Mesenchymal stem cell (in vitro differentiated cells and primary cell): ENCODE results near the gene OXT.

Experiments used
- DNase-seq: peaks from one replicate; pipeline ENCODE4 v3.0.0-alpha.2; 2013
- H2AFZ ChIP-seq: one replicate; pipeline ENCODE4 v1.6.1; 2013; ENCODE audit warnings: low read depth, mild to moderate bottlenecking, control low read depth, inconsistent platforms, low read length, moderate library complexity
- H2AK5ac ChIP-seq: 2 replicates; pipeline ENCODE4 v1.6.1; 2013; ENCODE audit warnings: low read length, moderate library complexity, mild to moderate bottlenecking, inconsistent platforms; ENCODE audit not compliant: severe bottlenecking
- H2BK120ac ChIP-seq: one replicate; pipeline ENCODE4 v1.6.1; 2013; ENCODE audit warnings: low read depth, mild to moderate bottlenecking, inconsistent platforms, low read length, moderate library complexity
- H2BK12ac ChIP-seq, 2 experiments: one replicate each; pipeline ENCODE4 v1.6.1; 2013; ENCODE audit warnings: inconsistent platforms in 2 of 2, low read length in 2 of 2, mild to moderate bottlenecking in 2 of 2, moderate library complexity in 2 of 2, control low read depth in 1 of 2
- H2BK15ac ChIP-seq: one replicate; pipeline ENCODE4 v1.6.1; 2013; ENCODE audit warnings: mild to moderate bottlenecking, low read depth, inconsistent platforms; ENCODE audit not compliant: poor library complexity, severe bottlenecking
- H2BK5ac ChIP-seq: 2 replicates; pipeline ENCODE4 v1.6.1; 2013; ENCODE audit warnings: low read depth, mild to moderate bottlenecking, low read length, control low read depth, inconsistent platforms; ENCODE audit not compliant: poor library complexity, severe bottlenecking
- H3K14ac ChIP-seq, 2 experiments: one replicate each; pipeline ENCODE4 v1.6.1; 2013; ENCODE audit warnings: inconsistent platforms in 2 of 2, low read length in 2 of 2, control low read depth in 1 of 2, mild to moderate bottlenecking in 1 of 2, moderate library complexity in 1 of 2
- H3K18ac ChIP-seq, 2 experiments: one replicate each; pipeline ENCODE4 v1.6.1; 2013; ENCODE audit warnings: inconsistent platforms in 2 of 2, low read length in 2 of 2, control low read depth in 1 of 2, low read depth in 1 of 2, mild to moderate bottlenecking in 1 of 2
- H3K23ac ChIP-seq, 2 experiments: one replicate each; pipeline ENCODE4 v1.6.1; 2013; ENCODE audit warnings: inconsistent platforms in 2 of 2, low read length in 2 of 2, mild to moderate bottlenecking in 2 of 2, moderate library complexity in 2 of 2, control low read depth in 1 of 2
- H3K27ac ChIP-seq: 2 replicates; pipeline ENCODE4 v1.5.1; 2013; ENCODE audit warnings: mild to moderate bottlenecking, moderate library complexity, low read length, control low read depth, inconsistent platforms; ENCODE audit not compliant: poor library complexity, severe bottlenecking
- H3K27me3 ChIP-seq, 2 experiments: 2 replicates each; pipeline versions ENCODE4 v1.6.1 to v1.7.0; 2013; ENCODE audit warnings: low read length in 2 of 2, mild to moderate bottlenecking in 2 of 2, moderate library complexity in 2 of 2, control low read depth in 1 of 2, inconsistent platforms in 1 of 2; ENCODE audit not compliant: control insufficient read depth in 1 of 2, insufficient read depth in 1 of 2
- H3K36me3 ChIP-seq, 2 experiments: 2 replicates each; pipeline versions ENCODE4 v1.6.1 to v1.7.0; 2013; ENCODE audit warnings: low read length in 2 of 2, control low read depth in 1 of 2, inconsistent platforms in 1 of 2, low read depth in 1 of 2, mild to moderate bottlenecking in 1 of 2; ENCODE audit not compliant: insufficient read depth in 2 of 2, control insufficient read depth in 1 of 2
- H3K4ac ChIP-seq, 2 experiments: one replicate each; pipeline ENCODE4 v1.6.1; 2013; ENCODE audit warnings: inconsistent platforms in 2 of 2, low read length in 2 of 2, mild to moderate bottlenecking in 2 of 2, moderate library complexity in 2 of 2, control low read depth in 1 of 2, low read depth in 1 of 2
- H3K4me1 ChIP-seq: 2 replicates; pipeline ENCODE4 v1.6.1; 2013; ENCODE audit warnings: low read depth, low read length, control low read depth; ENCODE audit not compliant: control insufficient read depth, insufficient read depth
- H3K4me2 ChIP-seq: 2 replicates; pipeline ENCODE4 v1.6.1; 2013; ENCODE audit warnings: low read length, mild to moderate bottlenecking, inconsistent platforms; ENCODE audit not compliant: poor library complexity, severe bottlenecking
- H3K4me3 ChIP-seq, 2 experiments: 2 replicates each; pipeline versions ENCODE4 v1.5.1 to v1.7.0; 2013; ENCODE audit warnings: low read length in 2 of 2, mild to moderate bottlenecking in 2 of 2, control low read depth in 1 of 2, low read depth in 1 of 2; ENCODE audit not compliant: insufficient read depth in 1 of 2
- H3K79me1 ChIP-seq: replicated peaks from 2 replicates; pipeline ENCODE4 v1.6.1; 2013; ENCODE audit warnings: mild to moderate bottlenecking, control low read depth, low read length, inconsistent platforms; ENCODE audit not compliant: poor library complexity, severe bottlenecking
- H3K9ac ChIP-seq: 2 replicates; pipeline ENCODE4 v1.7.0; 2013; ENCODE audit warnings: mild to moderate bottlenecking, low read length, moderate library complexity
- H3K9me3 ChIP-seq: 2 replicates; pipeline ENCODE4 v1.7.0; 2013; ENCODE audit warnings: mild to moderate bottlenecking, low read length; ENCODE audit not compliant: control insufficient read depth
- H4K8ac ChIP-seq: one replicate; pipeline ENCODE4 v1.6.1; 2013; ENCODE audit warnings: inconsistent platforms, mild to moderate bottlenecking, low read length, moderate library complexity
- H4K91ac ChIP-seq: one replicate; pipeline ENCODE4 v1.6.1; 2013; ENCODE audit warnings: mild to moderate bottlenecking, low read length, inconsistent platforms
- WGBS: methylation state at CpG from one replicate; pipeline ENCODE4 v1.1.7; 2013; ENCODE audit warnings: mixed read lengths; 5-methylcytosine and 5-hydroxymethylcytosine counted together

The OXT gene

DNA sequence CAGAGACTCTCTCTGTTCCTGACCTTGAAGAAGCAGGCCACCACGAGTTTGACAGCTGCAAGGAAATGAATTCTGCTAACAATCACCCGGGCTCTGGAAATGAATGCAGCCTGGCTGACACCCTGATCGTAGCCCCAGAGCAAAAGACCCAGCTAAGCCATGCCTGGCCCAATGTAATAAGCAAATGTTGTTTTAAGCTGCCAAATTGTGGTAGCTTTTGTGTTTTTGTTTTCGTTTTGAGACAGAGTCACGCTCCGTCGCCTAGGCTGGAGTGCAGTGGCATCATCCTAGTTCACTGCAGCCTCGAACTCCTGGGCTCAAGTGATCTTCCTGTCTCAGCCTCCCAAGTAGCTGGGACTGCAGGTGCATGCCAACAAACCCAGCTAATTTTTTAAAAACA, 3.3 kb upstream of the OXT start:
- Histone ChIP-seq H4K91ac (no peak overlapping the region), H3K23ac (no peak overlapping the region), H3K27ac (no peak overlapping the region), H3K79me1 (no peaks in the 10 kb centered on the region), H3K9me3 (no peaks in the 10 kb centered on the region), H2BK120ac (no peak overlapping the region), H3K14ac (no peak overlapping the region), H3K18ac (no peak overlapping the region), H3K36me3 (no peaks in the 10 kb centered on the region), H2AK5ac (no peak overlapping the region), H2BK12ac (no peak overlapping the region), H3K4ac (no peak overlapping the region), H2AFZ (no peak overlapping the region), H4K8ac (no peak overlapping the region), H2BK15ac (no peak overlapping the region), H3K4me3 (no peak overlapping the region), H3K4me1 (peaks cover 15% of the 10 kb centered on the region), H3K4me2 (no peak overlapping the region), H2BK5ac (no peak overlapping the region), H3K9ac (no peak overlapping the region), H3K27me3 (peaks cover 22 to 25% of the 10 kb centered on the region in 2 experiments)
- DNase-seq, result no peak
- 84% methylated on average over 8 of the region's 8 CpGs for WGBS

DNA sequence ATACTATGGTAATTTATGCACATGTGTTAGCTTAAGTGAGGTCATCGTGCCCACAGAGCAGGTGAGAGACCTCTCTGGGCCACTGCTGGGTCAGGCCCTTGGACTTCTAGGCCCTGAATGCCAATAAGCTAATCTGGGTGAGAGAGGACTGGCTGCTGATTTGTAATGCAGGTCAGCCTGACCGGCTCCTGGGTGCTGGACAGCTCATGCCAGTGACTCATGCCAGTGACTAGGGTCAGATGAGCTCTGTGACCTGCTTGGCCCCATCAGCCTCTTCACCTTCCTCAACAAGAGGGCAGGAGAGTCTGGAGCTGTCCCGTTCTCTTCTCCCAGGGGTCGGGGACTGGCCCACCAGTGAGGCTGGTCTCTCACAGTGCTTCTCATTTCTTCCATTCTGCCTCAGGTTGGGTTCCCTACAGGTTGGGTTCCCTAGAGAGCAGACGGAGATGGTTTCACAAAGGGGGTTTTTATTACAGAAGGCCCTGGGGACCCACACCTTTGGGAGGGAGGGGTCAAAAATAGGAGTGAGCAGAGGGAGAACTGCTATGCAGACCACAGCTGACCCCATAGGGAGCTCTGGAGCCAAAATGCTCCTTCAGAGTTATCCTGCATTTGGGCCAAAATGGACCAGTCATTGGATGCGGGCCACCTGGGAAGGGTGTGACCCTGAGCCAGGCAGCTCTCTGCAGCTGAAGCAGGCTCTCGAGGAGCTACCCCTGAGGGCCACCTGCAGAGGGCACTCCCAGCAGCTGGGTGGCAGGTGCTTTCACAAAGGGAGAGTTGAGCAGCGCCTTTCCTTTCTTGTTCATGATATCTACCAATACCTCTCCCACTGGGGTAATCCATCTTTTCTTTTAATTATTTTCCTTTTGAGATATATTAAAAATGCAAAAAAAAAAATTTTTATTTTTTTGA, 2.2 kb upstream of the OXT start:
- Histone ChIP-seq H3K27ac (no peak overlapping the region), H3K36me3 (no peaks in the 10 kb centered on the region), H4K91ac (no peak overlapping the region), H4K8ac (no peak overlapping the region), H3K4ac (no peak overlapping the region), H3K4me3 (no peak overlapping the region), H3K14ac (no peak overlapping the region), H2AFZ (no peak overlapping the region), H3K4me1 (peaks cover 15% of the 10 kb centered on the region), H2AK5ac (no peak overlapping the region), H3K79me1 (no peaks in the 10 kb centered on the region), H3K9ac (no peak overlapping the region), H3K23ac (no peak overlapping the region), H3K18ac (no peak overlapping the region), H2BK120ac (no peak overlapping the region), H3K27me3 (peaks cover 22 to 29% of the 10 kb centered on the region in 2 experiments), H2BK5ac (no peak overlapping the region), H3K4me2 (no peak overlapping the region), H3K9me3 (no peaks in the 10 kb centered on the region), H2BK12ac (no peak overlapping the region), H2BK15ac (no peak overlapping the region)
- WGBS, result 72% methylated on average over 7 of the region's 8 CpGs
- DNase-seq, result no peak

DNA sequence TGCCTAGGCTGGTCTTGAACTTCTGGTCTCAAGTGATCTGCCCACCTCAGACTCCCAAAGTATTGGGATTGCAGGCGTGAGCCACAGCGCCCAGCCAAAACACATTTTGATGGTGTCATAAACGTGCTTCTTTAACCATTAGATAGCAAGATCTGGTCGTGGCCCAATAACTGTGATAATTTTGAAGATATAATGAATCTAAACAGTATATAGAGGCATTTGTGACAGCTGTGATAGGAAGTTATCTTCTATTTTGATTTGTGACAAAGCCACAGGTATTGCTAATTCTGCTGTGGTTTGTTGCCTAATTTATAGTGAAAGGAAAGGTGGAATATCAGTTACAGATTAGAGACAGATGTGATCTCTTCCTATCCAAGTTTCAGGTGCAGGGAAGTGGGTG, 695 bp upstream of the OXT start:
- Histone ChIP-seq H3K4me1 (peaks cover 14% of the 10 kb centered on the region), H3K9ac (no peak overlapping the region), H3K14ac (no peak overlapping the region), H3K4me2 (no peak overlapping the region), H3K4me3 (no peak overlapping the region), H3K18ac (no peak overlapping the region), H2BK12ac (no peak overlapping the region), H3K79me1 (no peaks in the 10 kb centered on the region), H2BK15ac (no peak overlapping the region), H3K4ac (no peak overlapping the region), H3K36me3 (no peaks in the 10 kb centered on the region), H2BK5ac (no peak overlapping the region), H4K91ac (no peak overlapping the region), H3K27me3 (peaks cover 22 to 27% of the 10 kb centered on the region in 2 experiments), H2BK120ac (no peak overlapping the region), H2AFZ (no peak overlapping the region), H3K23ac (no peak overlapping the region), H3K9me3 (no peaks in the 10 kb centered on the region), H3K27ac (no peak overlapping the region), H2AK5ac (no peak overlapping the region), H4K8ac (no peak overlapping the region)
- no peak for DNase-seq
- 95% methylated on average over 4 of the region's 4 CpGs for WGBS

DNA sequence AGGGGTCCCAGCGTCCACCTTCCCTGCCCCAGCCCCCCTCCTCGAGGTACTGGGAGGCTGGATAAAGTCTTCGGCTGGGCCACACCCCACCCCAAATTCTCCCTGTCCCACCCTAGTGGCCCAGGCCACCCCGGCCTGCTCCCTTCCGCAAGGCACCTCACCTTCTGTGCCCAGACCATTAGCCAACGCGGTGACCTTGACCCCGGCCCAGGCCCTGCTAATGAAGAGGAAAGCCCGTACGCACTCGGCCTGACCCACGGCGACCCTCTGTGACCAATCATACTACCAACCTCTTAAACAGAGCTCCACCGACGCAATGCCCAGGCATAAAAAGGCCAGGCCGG, 182 bp upstream of the OXT start:
- Histone ChIP-seq H2AFZ (no peak overlapping the region), H3K4me3 (peak overlapping the region in 1 of 2 experiments; percentile 60), H2BK15ac (no peak overlapping the region), H3K27me3 (peaks cover 22 to 32% of the 10 kb centered on the region in 2 experiments), H3K4me2 (no peak overlapping the region), H3K9ac (no peak overlapping the region), H4K8ac (no peak overlapping the region), H3K79me1 (no peaks in the 10 kb centered on the region), H3K36me3 (no peaks in the 10 kb centered on the region), H2AK5ac (no peak overlapping the region), H3K14ac (no peak overlapping the region), H2BK12ac (no peak overlapping the region), H3K18ac (no peak overlapping the region), H3K9me3 (no peaks in the 10 kb centered on the region), H4K91ac (no peak overlapping the region), H2BK5ac (no peak overlapping the region), H3K4ac (no peak overlapping the region), H3K23ac (no peak overlapping the region), H2BK120ac (no peak overlapping the region), H3K27ac (no peak overlapping the region), H3K4me1 (peaks cover 14% of the 10 kb centered on the region)
- 86% methylated on average over 16 of the region's 16 CpGs for WGBS
- no peak for DNase-seq
